ENCODE results near the gene CORO1C. TPM values are rescaled to one million over a fixed set of nuclear protein-coding genes. Genes with fewer than 3 reads are reported as not detected.
"Not testable (repeated sequence)": the region's sequence is repeated elsewhere in the genome, so short reads cannot be mapped to it uniquely, and the experiment has no call there.

Gene CORO1C
- total RNA-seq, 2 donors from 2014 or later, result 61.5 to 87.5 TPM

DNA sequence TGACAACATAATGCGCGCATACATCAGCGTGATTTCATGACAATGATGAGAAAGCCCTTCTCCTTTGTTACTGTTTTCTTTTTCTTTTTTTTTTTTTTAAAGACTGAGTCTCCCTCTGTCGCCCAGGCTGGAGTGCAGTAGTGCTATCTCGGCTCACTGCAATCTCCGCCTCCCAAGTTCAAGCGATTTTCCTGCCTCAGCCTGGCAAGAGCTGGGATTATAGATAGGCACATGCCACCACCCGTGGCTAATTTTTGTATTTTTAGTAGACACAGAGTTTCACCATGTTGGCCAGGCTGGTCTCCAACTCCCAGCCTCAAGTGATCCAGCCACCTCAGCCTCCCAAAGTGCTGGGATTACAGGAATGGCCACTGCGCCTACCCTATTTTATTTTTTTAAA is 76.7 kb downstream of the CORO1C start:
- not testable (repeated sequence) for DNase-seq (ENCODE audit: low spot score in 2 of 2); H3K27ac Mint-ChIP-seq; H3K36me3 Mint-ChIP-seq

DNA sequence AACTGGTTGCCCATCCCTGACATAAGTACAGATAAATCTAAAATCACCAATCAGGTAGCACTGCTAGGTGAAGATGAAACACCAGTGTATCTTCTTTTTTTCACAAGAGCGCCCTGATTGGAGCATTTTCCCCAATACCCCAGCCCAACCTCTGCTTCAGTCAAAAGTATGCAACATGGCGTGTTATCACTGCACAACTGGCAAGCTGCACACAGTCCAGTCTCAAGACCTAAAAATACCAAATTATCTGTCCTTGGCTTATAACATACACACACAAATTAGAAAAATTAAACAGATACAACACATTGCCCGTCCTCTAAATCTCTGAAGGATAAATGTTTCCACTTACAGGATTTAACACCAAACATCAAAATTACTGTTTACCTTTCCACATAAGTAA is 77.4 kb downstream of the CORO1C start:
- Mint-ChIP-seq H3K27ac (no peak overlapping the region), H3K9me3 (no peaks in the 10 kb centered on the region), H3K36me3 (no peaks in the 10 kb centered on the region)
- DNase-seq (ENCODE audit: low spot score in 2 of 2) (no peak), ATAC-seq (no peak)

More for the DNA sequence above, 76.7 kb downstream of the CORO1C start:
- H3K9me3 Mint-ChIP-seq, ATAC-seq: not testable (repeated sequence)

DNA sequence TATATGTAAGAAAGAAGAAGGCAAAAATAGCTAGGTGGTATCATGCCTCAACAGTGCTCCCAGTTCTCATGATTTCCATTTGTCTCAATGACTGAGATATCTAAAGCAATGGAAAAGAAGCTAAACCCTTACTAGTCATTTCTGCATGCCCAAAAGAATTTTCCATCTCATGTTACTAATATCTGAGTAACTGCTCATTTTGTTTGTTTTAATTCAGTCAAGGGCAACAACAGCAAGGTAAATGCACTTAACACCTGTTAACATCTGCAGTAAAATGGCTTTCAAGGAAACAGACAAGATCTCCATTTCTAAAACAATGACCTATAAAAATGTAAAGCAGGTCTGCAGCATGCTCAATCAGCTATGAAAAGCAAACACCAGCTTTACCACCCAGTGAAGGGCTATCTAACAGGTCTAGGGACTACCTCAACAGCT is 78.2 kb downstream of the CORO1C start:
- DNase-seq (ENCODE audit: low spot score in 2 of 2) (no peak), ATAC-seq (peak in 1 of 2 donors; percentile 80)
- Mint-ChIP-seq H3K27ac (no peak overlapping the region), H3K9me3 (no peaks in the 10 kb centered on the region), H3K36me3 (no peaks in the 10 kb centered on the region)

DNA sequence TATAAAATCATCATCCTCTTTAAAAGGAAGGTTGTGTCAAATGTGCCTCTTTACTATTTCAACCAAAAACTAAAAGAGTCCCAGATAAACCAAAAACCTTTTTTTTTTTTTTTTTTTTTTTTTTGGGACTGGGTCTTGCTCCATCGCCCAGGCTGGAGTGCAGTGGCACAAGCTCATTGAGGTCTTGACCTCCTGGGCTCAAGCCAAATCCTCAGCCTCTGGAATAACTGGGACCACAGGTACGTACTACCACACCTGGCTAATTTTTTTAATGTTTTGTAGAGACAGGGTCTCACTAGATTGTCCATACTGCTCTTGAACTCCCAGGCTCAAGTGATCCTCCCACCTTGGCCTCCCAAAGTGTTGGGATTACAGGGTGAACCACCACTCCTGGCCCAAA is 81.2 kb downstream of the CORO1C start:
- Mint-ChIP-seq H3K9me3 (no peaks in the 10 kb centered on the region), H3K27ac (no peak overlapping the region), H3K36me3 (peaks cover 5 to 15% of the 10 kb centered on the region in 2 donors)
- no peak for DNase-seq (ENCODE audit: low spot score in 2 of 2)
- no peak for ATAC-seq

DNA sequence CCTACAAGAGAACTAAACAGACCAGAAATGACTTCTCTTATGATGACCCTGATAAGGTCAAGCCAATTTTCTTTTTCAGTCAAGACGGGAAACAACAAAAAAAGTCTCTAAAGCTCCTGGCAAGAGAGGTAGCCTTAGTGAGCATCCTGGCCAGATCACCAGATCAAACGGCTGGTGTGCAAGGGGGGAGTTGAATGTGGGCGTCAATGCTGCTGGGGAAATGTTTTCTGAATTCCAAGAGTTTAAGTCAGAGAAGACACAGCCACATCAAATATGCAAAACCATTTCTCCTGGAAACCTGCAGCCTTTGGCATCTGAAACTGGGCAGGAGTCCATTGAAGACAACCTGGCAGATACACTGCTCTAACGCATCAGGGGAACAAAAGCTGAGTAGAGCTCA is 81.6 kb downstream of the CORO1C start:
- no peaks in the 10 kb centered on the region for H3K9me3 Mint-ChIP-seq

DNA sequence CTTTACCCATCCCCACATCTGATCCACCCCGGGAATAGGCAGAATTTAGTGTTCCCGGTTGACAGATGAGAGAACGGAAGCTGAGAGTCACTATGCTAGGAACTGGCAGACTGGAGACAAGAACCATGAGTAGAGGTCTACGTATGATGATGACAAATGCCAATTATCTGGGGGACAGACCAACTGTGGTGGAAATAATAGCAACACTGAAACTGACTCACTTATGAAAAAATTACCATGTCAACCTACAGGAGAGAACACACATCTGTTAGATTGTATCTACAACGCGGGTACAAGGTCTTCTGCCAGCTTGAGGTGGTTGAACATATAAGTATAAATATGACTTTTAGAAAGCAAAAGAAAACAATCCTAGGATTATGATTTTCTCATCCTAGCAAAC is 82.2 kb downstream of the CORO1C start:
- DNase-seq (ENCODE audit: low spot score in 2 of 2) (no peak), ATAC-seq (peak; percentile 54 to 79)
- H3K36me3 Mint-ChIP-seq, result peaks cover 5 to 19% of the 10 kb centered on the region in 2 donors
- no peaks in the 10 kb centered on the region for H3K9me3 Mint-ChIP-seq
- H3K27ac Mint-ChIP-seq, result peak overlapping the region in 1 of 2 donors; percentile 20

More for the DNA sequence above, 81.6 kb downstream of the CORO1C start:
- Mint-ChIP-seq H3K27ac (peak overlapping the region in 1 of 2 donors; percentile 20), H3K36me3 (peaks cover 5 to 19% of the 10 kb centered on the region in 2 donors)
- DNase-seq (ENCODE audit: low spot score in 2 of 2), result no peak
- ATAC-seq, result peak in 1 of 2 donors; percentile 6

DNA sequence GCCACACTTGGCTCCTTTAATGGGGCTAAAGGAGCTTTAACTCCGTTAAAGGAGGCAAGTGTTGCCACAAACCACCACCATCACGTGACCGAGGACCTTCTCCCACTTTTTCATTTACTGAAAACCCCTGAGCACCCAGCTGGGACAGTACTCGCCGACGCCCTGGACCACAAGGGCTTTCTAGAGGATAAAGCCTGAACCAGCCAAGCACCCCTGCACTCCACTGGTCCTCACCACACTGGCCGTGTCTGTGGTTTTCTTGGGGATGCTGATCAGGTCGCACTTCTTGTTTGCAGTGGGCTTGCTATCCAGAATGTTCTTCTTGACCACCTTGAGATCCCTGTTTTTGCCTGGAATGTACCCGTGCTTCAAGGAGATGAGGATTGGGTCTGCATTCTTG is 82.9 kb downstream of the CORO1C start:
- ATAC-seq, result no peak
- Mint-ChIP-seq H3K27ac (peak overlapping the region in 1 of 2 donors; percentile 20), H3K36me3 (peaks cover 5 to 19% of the 10 kb centered on the region in 2 donors)

DNA sequence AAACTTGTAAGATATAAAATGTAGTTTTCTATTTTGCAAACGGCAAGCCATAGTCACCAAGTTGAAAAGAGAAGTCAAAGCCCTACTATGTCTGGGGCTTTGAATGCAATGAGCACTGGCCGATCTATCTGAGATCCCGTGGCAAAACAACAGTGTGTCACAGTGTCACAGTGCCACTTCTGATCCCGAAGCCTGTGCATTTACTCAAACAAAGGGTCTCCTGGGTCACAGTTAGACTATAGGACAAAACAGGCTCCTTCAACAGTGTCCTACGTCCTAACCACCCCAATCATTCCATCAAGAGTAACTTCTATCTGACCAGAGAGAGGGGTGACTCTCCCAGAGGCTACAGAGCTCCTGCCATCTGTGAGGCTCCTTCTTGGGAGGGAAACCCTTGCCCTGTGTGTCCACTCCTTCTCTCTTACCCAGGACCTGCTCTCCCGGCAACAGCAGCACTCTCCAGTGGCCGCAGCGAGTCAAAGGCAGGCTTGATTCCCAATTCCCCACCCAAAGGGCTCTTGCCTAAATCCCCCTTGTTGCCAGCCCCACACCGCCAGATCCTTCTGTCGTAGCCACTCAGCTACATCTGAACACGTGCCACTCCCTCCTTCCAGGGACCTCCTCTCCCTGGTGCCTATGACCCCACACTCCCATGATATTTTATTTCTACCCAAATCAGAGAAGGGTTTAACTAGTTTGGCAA is 83.6 kb downstream of the CORO1C start:
- Mint-ChIP-seq H3K36me3 (peaks cover 5 to 19% of the 10 kb centered on the region in 2 donors), H3K27ac (peak overlapping the region; percentile 20 to 32), H3K9me3 (no peaks in the 10 kb centered on the region)
- DNase-seq (ENCODE audit: low spot score in 2 of 2) (no peak), ATAC-seq (no peak)

More for the DNA sequence above, 82.9 kb downstream of the CORO1C start:
- no peaks in the 10 kb centered on the region for H3K9me3 Mint-ChIP-seq
- DNase-seq (ENCODE audit: low spot score in 2 of 2), result no peak

DNA sequence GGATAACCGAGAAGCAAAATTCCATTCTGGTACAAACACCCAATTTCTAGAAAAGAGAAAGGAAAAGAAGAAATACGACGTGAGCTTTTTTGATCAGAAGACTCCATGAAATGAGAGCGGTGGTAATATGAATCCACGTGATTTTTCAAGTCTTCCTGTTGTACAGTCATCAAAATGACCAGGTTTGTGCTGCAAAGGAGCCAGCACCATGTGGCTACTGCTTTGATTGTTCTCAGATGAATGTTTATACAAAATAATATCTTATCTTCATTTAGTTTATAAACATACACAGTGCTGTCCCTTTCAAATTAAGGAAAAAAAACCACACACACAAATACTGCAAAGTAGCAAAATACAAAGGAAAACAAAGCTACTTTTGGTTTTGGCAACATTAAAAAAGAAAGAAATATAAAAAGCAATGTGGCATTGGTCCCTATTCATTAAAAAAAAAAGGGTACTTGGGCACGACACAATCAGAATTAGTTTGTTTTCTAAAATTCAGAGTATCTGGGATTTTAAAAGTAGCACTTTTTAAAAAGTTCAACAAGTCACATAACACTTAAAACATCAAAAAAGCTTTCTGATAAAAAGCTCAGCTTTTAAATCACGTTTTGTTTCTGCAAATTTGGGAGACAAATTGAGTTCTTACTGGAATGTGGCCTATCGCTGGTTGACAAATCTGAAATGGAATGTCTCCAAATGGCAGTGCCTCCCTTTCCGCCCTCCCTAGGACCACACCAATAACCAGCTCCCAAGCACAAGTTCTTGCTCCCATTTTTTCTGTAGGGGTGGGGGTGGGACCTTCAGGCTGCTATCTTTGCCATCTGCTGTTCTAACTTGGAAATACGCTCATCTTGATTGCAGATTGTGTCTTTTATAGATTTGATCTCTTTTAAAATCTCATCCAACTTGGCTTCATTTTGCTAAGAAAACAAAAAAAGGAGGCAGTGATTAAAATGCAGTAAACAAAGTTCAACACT is 84.4 kb downstream of the CORO1C start:
- H3K36me3 Mint-ChIP-seq, result peaks cover 5 to 19% of the 10 kb centered on the region in 2 donors
- no peaks in the 10 kb centered on the region for H3K9me3 Mint-ChIP-seq
- DNase-seq (ENCODE audit: low spot score in 2 of 2) (no peak), ATAC-seq (peak; percentile 36 to 46)
- H3K27ac Mint-ChIP-seq, result peak overlapping the region; percentile 79 to 83

DNA sequence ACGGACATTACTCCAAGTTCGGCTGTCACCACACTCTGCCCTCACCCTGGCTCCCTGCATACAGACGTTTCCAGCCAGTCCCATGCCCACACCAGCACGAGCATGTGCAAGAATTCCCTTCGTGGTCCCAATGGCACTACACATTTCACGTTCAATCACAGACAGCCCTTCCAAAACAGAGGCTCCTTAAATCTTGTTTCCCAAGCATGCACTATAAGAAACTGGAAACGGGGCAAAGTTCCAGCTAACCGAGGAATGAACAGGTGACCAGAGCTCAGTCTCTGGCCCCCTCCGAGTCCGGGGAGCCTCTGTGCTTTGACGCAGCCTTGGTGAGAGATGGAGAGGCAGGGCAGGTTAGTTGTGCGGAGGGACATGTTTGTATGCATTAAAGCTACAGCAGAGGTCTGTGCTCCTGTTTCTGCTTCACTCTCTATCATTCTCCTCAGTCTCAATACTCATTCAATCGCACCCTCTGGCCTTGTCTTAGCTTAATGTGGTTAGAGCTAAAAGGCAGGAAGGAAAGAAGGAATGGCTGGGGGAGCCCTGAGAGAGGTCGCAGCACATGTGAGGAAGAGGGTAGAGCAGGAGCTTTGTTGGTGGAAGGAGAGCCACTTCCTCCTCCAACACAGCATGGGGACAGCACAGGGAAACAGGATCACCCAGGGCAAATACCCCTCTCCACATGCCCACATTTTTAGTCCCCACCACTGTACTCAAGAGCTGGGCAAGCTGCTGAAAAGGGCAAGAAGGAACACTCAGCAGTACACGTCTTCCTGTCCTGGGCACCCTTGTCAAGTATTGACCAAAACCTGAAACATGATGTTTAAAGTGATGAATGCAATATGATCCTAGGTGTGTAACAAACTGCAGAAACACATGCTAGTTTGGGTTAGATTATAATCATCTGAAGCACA is 85.4 kb downstream of the CORO1C start:
- H3K9me3 Mint-ChIP-seq, result no peaks in the 10 kb centered on the region
- H3K36me3 Mint-ChIP-seq, result peaks cover 5 to 19% of the 10 kb centered on the region in 2 donors
- DNase-seq (ENCODE audit: low spot score in 2 of 2) (no peak), ATAC-seq (peak; percentile 22 to 33)
- H3K27ac Mint-ChIP-seq, result peak overlapping the region; percentile 79 to 83

DNA sequence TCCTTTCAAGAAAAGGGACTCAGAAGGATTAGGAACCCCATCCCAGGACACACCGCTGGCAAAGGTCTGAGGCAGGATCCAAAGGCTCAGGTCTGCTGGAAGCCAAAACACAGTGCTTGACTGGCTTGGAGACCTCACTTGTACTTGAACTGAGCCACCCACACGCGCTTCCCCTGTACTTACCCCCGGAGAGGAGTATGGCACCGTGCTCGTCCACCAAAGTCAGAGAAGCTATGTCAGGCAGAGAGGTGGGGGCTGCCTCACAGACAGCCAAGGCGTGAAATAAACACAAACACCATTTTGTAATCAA is 86.6 kb downstream of the CORO1C start:
- DNase-seq (ENCODE audit: low spot score in 2 of 2) (no peak), ATAC-seq (no peak)
- Mint-ChIP-seq H3K27ac (peak overlapping the region in 1 of 2 donors; percentile 23), H3K9me3 (no peaks in the 10 kb centered on the region), H3K36me3 (peaks cover 5 to 19% of the 10 kb centered on the region in 2 donors)

DNA sequence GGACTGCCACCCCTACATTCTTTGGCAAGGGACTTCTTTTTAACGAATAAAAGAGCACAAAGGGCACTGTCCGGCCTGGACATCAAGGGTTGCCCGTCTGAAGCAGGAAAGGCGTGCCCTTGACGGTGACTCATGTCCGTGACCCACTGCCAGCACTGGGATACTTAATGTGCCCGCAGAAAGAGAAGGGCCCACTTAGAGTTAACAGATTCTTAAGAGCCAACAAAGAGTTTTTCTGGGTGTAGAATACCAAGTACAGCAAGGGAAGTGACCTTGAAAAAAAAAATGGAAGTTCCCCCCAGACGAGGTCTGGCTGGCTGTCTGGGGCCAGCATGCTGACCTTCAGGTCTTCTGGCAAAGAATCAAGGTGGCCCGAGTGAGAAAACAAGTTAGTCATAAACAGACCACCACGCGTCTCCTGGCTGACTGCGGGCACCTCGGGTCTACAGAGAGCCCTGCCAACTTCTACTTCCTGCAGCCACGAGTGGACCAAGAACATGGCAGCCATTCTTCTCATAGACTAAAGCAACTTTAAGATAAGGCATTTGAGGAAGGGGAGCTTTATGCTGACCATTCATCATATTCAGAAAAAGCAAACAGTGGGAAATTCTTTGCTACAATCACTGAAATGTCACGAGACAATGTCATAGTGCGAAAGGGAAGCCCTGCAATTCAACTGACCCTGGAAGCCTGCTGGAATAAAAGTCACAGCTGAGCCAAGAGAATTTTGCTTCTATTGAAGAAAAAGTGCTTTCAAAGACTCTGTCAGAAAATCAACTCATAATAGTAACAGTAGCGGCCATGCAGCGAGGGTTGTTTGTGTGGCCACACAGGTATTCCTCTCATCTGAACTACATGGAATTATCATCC is 87.1 kb downstream of the CORO1C start:
- Mint-ChIP-seq H3K9me3 (no peaks in the 10 kb centered on the region), H3K36me3 (peaks cover 5 to 19% of the 10 kb centered on the region in 2 donors), H3K27ac (no peak overlapping the region)
- ATAC-seq (no peak), DNase-seq (ENCODE audit: low spot score in 2 of 2) (no peak)

DNA sequence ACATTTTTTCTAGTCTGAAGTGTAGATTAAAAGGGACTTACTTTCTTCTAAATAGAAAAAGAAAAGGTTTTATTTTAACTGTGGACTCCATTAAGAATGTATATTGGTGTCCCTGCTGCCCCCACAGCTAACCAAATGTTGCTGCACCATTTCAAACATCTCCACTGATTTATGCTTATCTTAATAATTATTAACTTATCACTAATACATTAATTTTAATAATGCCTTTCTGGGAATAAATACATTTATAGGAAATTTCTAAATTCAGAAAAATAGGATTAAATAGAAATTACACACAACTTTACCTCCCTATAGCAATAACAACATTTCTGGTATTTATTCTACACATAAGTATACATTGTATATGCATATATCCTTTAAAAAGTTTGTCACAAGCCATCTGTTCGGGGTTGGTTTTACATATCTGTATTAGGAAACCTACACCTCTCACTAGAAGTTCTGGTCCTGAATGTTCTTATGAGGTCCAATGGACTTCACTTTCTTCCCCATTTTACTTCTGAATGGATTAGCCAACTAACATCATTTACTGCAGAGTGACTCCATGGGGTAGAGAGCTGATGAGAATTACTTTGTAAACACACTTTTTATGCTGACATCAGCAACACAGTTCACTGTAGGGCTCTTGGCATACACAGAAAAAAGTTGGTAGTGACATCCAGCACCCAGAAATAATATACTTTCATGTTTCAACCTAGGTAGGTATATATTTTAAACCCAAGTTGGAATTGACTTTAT is 88.2 kb downstream of the CORO1C start:
- Mint-ChIP-seq H3K36me3 (peaks cover 5 to 19% of the 10 kb centered on the region in 2 donors), H3K9me3 (no peaks in the 10 kb centered on the region), H3K27ac (no peak overlapping the region)
- DNase-seq (ENCODE audit: low spot score in 2 of 2) (no peak), ATAC-seq (no peak)

DNA sequence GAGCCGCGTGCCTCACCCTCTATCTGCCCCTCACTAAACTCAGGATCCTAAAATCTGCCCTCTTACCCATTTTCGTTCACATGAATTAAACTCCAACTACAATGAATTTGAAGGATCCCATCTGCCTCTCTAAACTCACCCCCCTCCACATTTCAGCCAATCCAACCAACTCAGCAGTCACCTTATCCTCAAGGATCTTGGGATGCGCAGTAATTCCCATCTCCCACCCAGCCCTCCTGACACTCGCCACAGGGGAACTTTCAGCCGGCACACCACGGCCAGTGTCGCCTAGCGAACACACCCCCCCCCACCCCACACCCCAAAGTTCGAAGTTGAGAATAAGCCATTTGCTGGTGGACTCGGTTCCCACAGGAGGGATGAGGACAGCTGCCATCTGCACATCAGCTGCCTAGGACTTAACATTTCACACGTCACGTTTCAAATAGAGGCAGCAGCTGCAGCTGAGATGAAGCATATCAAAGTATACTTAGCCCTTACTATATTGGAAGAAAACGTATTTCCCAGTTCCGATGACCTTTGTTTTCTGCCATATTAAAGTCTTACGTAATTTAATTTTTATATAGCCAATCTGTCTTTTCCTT is 88.9 kb downstream of the CORO1C start:
- H3K36me3 Mint-ChIP-seq, result peaks cover 5 to 19% of the 10 kb centered on the region in 2 donors
- no peaks in the 10 kb centered on the region for H3K9me3 Mint-ChIP-seq
- H3K27ac Mint-ChIP-seq, result no peak overlapping the region
- ATAC-seq (no peak), DNase-seq (ENCODE audit: low spot score in 2 of 2) (no peak)
